Activated CD8-positive, alpha-beta memory T cell treated with anti-CD3 and anti-CD28 coated beads, Interleukin-2, amount 50 U/mL, for 48 hours (primary cell): ENCODE data around the gene CHCHD6.

Experiments
- DNase-seq: peaks from one replicate; pipeline ENCODE4 v3.0.0-alpha.2; 2020

The CHCHD6 gene

DNA sequence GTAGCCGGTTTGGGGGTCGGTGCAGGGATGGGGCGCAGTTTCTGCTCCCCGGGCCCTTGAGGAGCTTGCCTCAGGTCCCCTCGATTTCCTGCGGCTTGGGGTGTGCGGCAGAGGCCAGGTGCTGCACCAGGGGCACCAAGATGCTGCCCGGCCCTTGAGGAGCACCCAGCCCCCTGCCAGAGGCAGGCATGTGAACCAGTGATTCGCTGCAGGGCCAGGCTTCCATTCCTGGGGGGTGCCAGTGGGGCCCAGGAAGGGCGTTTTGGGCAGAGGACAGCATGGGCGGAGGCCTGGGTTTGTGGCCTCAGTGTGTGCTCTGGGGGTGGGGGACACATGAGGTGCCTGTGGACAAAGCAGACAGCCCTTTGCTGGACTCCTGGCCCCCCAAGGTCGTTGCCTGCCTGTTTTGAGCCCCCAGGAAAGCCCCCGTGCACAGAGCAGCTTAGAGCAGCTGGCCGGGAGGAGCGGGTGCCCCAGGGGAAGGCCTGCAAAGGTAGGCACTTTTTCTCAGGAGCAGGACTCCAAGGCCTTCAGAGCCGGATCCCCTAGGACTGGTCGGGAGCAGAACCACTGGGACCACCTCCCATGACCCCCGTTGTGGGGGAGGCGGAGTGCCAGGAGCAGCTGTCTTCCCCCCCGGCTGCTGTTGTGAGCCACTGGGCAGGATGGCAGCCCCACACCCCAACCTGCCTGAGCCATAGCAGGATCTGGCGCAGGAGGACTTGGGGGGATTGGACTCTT is 280.5 kb downstream of the CHCHD6 start:
- no peak for DNase-seq

DNA sequence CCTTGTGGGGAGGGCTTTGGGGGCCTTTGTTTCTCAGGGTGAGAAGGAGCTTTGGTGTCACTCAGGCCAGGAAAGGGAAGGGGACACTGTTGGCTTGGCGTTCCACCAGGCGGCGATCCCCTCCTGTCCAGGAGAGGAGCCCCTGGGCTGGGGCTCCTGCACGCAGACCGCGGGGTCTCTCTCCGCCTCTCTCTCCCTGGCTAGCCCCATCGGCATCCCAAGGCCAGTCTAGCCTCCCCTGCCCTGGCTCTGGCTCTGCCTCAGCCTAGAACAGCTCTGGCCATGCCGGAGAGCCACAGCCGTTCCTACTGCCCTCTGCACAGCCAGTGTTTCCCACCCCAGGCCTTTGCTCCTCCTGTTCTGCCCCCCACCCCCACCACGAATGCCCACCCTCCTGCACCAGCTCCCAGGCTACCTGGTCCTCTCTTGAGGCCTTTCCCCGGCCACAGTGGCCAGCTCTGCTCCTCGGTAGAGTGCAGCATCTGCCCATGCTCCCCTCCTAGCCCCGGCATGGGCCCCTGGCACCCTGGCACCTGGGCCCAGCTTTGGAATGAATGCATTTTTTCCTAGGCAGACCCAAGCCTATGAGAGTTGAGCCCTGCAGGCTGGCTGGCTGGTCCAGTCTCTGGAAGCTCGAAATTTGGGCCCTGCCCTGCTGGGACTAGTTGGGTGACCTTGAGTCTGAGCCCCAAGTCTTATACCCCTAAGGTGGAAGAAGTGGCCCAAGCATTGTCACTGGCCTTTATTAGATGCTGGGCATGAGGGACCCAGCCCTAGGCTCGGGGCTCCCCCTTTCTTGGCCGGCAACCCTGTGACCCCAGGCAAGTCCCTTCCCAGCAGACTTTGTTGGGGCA is 281.3 kb downstream of the CHCHD6 start:
- DNase-seq, result no peak

DNA sequence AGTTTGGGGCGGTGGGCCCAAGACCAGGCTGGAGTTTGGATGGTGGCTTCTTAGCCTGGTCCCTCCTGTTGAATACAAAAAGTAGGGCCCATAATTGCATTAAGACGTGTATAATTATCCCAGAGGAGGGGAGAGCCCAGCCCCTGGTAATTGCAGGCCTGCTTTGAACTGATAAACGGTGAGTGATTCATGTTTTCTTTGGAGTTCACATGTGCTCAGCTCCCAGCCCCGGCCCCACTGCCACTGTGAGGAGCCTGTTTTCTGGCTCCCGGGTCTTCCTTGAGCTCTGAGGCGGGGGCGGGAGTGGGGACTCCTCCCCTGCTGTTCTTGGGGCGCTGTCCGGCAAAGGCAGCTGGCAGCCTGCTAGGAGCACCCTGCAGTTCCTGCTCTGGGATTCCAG is 282.0 kb downstream of the CHCHD6 start:
- no peak for DNase-seq

DNA sequence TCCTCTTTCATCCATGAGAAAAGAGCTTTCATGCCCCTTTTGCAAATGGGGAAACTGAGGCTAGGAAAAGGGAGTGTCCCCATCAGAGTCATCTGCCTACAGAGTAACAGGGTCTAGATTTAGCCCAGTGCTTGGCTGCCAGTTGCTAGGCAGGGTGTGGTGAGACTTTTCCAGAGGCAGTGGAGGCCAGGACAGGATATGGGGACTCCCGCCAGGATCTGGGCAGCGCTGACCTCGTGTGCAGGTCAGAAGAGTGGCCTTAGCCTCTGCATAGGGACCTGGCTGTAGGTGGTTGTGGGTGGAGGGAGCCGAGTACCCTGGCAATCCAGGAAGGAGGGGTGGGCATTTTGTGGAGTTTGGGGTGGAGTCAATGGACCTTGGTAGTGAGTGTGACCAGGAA is 283.1 kb downstream of the CHCHD6 start:
- no peak for DNase-seq

DNA sequence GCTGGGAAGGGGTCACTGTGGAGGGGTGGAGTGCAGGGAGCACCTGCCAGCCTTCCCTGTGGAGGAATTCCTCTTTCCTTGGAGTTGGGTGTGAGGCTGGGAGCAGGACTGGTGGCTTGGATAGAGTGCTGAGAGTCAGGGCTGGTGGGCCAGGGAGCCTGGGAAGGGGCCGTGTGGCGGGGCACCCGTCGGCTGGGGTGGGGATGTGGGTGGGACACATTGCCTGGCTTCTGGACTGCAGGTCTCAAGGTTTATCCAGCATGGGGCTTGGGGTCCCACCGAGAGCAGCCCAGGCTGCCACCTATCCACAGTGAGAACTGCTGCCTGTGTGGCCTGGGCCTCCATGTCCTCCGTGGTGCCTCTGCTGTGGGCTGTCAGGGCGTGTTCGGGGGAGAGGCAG is 283.6 kb downstream of the CHCHD6 start:
- DNase-seq, result no peak

DNA sequence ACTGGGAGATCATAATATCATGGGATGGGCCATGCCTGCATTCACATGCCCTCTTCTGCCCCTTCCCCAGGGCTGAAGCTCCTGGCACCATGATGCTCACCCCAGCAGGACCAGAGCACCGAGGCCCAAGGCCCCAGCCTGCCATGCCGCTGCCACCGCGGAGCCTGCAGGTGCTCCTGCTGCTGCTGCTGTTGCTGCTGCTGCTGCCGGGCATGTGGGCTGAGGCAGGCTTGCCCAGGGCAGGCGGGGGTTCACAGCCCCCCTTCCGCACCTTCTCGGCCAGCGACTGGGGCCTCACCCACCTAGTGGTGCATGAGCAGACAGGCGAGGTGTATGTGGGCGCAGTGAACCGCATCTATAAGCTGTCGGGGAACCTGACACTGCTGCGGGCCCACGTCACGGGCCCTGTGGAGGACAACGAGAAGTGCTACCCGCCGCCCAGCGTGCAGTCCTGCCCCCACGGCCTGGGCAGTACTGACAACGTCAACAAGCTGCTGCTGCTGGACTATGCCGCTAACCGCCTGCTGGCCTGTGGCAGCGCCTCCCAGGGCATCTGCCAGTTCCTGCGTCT is 284.5 kb downstream of the CHCHD6 start:
- DNase-seq, result no peak

DNA sequence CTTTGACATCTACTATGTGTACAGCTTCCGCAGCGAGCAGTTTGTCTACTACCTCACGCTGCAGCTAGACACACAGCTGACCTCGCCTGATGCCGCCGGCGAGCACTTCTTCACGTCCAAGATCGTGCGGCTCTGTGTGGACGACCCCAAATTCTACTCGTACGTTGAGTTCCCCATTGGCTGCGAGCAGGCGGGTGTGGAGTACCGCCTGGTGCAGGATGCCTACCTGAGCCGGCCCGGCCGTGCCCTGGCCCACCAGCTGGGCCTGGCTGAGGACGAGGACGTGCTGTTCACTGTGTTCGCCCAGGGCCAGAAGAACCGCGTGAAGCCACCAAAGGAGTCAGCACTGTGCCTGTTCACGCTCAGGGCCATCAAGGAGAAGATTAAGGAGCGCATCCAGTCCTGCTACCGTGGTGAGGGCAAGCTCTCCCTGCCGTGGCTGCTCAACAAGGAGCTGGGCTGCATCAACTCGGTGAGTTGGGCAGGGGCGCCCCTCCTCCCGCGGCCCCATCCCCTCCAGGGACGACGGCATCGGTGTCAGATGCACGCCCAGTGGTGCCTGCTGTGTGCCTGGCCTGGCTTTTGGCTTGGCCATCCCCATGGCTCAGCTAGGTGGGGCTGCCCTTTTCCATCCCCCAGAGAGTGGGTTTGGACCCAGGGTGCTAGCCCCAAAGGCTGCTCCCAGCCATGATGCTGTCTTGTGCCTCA is 285.4 kb downstream of the CHCHD6 start:
- DNase-seq, result no peak

DNA sequence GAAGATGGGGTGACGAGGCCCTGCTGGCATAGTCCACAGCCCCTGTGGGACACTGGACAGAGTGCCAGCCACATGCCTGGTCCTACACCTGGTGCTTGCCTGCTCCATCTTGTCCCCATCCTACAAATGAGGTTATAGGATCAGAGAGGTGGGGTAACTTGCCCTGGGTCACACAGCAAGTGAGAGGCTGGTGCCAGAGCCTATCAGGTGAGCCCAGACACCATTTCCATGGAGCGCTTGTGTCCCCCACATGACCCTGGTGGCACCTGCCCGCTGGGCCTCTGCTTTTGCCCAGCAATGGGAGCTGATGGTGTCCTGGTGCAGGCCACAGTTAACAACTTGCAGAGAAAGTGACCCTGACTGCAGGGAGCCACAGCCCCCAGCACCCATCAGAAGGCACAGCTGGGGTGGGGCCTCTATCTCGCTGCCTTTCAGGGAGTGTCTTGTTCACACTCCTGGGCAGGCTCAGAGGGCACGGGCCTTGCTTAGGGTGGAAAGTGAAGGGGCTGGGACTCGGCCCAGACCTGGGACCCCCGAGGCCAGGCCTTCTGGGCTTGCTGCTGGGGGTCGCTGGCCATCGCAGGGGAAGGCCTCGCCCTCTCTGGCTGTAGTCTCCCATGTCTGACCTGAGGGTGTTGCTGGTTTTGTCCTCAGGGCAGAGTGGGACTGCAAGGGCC is 286.1 kb downstream of the CHCHD6 start:
- no peak for DNase-seq

DNA sequence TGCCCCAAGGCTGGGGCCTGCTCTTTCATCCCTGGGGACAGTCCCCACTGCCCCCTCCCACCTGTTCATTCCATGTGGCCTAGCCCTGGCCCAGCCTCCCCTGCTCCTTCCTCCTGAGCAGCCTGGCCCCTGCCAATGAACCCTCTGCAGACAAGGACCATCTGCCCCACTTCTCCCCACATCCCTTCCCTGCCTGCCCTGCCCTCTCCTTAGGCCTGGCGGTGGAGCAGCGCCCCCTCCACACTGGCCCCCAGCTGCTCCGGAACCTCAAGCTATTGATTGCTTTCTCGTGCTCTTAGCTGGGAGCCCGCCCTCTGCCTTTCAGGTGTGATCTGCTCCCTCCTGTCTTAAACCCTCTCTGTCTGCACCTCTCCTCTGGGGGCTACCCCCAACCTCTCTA is 286.9 kb downstream of the CHCHD6 start:
- no peak for DNase-seq

DNA sequence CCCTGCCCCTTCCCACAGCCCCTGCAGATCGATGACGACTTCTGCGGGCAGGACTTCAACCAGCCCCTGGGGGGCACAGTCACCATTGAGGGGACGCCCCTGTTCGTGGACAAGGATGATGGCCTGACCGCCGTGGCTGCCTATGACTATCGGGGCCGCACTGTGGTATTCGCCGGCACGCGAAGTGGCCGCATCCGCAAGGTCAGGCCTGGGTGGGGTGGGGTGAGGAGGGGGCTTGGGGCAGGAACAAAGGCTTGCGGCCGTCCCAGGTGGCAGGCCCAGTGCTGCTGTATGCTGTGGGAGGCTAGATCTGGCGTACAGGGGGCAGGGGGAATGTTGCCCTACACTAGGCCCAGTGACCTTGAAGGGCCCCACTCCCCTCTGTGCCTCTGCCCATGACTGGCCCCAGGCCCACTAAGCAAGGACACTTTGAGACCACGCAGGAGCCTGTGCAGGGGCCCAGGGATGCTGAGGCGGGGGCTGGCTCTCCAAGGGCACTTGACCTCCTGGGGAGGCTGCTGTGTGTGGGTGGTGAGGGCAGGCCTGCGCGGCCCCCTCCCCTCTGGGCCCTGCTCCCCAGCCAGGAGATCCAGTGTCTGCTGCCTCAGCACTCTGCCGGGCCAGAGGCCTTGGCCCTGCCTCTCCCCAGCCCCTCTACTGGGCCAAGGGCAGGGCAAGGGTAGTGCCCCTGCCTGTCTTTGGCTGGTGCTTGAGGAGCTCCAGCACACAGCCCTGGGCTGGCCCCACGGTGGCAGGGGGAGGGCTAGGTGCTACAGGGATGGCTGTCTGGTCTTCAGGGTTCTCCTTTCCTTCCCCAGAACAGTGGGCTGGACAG is 287.5 kb downstream of the CHCHD6 start:
- no peak for DNase-seq

DNA sequence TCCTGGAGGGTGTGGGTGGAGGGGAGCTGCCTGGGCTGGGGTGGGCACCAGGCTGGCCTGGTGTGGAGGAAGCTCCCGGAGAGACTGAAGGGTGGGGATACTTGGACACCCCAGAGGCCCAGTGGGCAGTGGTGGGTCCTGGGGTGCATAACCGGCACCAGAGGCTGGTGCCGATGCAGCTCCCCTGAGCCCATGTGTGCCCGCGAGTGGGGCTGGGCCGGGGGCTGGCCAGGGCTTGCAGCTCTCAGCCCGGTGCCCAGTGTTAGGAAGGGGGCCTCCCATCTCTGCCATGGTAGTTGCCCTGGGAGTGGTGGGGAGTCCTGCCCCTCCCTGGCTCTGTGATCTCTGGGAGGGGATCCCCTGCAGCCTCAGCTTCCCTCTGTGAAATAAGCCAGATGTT is 288.2 kb downstream of the CHCHD6 start:
- no peak for DNase-seq

DNA sequence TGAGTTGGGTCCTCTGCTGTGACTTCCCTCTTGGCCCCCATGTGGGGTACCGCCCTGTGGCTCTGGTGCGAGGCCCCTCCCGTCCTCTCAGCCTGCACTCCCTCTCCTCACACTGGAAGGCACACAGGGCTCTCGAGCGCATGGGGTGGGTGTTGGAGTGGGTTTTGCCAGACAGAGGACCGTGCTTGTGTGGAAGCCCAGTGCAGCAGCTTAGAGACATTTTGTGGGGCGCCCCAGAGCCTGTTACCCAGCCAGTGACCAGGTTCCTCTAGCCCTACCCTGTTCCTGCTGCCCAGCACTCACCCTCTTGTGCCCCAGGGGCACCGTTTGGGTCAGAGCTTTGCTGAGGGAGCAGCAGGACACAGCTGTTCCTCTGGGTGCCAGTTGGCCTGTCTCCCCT is 288.7 kb downstream of the CHCHD6 start:
- no peak for DNase-seq

DNA sequence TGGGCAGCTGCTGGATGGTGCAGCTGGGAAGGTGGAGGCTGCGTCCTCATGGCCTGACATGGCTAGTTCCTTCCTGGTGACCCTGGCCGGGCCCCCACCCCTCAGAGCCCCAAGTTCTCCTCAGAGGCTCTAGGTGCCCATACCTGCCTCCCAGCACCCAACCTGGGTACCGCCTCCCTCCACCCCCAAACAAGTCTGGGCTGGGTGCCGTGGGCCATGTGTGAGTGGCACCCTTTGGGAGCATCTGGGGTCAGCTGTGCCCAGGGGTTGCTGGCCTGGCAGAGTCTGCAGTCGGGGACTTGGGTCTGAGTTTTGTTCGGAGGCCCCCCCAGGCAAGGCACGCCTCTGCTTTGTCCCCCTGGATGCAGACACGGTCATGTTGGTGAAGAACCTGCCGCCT is 289.4 kb downstream of the CHCHD6 start:
- DNase-seq, result no peak

DNA sequence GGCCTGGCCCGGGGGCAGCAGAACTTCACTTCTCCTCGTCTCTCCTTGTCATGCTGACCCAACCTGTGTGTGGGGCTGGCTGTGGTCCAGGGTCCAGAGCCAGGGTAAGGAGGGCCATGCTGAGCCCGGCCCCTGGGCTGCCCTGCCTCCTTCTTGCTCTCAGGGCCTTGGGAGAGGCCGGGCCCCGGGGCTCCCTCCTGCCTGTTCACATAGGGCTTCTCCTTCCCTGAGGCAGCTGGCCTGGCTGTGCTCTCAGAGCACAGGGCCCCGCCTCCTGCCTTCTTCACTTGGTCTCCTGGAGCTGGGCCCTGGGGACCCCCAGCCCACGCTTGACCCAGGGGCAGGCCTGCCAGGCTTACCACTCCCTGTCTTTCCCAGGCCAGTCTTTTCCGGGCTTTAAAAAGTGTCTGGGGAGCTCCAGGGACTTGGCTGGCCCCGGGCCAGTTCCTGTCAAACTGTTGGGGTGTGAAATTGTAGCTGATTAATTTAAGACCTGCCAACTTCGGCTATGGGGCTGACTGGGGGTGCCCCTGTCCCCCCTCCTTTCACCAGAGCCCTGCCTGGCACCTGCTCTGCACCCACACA is 290.7 kb downstream of the CHCHD6 start:
- no peak for DNase-seq

DNA sequence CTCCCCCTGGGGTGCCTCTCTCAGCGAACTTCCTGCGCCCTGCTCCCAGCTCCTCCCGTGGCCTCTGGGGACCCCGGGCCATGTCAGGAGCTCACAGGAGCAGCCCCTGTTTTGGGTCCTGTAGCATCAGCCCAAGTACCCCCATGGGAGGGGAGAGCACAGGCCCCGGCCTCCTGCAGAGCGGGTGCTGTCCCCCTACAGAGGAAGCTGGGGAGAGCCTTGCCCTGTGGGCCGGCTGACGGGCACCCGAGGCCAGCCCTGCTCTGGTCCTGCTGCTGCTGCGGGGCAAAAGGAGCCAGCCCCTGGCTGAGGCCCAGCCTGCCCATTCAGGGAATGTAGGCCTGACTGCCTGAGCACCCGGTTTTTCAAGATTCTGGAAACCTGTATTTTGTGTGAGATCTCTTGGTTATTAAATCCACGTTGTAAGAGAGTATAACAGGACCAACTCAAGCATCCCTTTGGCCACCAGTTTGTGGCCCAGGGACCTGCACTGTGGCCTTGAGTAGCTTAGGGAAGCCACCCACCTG is 291.3 kb downstream of the CHCHD6 start:
- DNase-seq, result no peak

DNA sequence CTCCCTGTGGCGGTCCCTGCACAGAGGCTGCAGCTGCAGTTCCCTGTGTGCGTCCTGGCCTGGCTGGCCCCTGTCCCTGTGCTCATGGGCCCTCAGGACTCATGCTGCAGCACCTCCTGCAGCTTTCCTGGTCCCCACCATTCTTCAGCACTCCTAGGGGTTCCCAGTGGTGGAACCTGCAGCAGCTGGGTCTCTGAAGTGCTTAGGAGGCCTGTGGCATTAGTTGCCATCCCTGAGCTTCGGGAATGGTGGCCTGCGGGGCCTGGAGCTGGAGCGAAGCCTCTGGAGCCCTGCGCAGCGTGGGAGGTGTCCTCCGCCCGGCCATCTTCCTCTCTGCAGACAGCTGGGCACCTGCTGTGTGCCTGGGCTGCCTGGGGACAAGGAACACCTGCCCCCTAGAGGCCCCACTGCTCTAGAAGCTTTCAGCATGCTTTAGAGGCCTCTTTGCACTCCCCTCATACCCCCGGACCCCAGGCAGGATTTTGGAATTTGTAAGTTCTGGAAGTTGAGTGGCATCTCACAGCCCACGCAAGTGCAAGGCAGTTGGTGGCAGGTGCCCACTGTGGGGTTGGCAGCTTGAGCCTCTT is 292.0 kb downstream of the CHCHD6 start:
- DNase-seq, result no peak

DNA sequence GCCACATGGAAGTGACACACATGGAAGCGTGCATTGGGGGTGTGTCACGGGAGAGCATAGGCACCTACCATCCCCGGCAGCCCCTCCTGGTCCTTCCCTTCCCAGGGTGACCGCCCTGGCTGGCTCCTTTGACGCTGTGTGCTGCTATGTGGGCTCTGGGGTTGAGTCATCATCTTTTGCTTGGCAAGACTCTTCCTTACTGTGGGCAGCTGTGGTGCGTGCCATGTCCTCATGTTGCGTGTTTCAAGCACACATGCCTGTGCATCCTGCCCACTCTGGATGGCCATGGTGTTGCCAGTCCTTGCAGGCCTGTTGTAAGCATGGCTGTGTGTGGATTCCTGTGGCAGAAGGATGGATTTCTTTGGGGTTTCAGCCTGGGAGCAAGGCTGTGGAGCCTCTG is 292.9 kb downstream of the CHCHD6 start:
- DNase-seq, result no peak

DNA sequence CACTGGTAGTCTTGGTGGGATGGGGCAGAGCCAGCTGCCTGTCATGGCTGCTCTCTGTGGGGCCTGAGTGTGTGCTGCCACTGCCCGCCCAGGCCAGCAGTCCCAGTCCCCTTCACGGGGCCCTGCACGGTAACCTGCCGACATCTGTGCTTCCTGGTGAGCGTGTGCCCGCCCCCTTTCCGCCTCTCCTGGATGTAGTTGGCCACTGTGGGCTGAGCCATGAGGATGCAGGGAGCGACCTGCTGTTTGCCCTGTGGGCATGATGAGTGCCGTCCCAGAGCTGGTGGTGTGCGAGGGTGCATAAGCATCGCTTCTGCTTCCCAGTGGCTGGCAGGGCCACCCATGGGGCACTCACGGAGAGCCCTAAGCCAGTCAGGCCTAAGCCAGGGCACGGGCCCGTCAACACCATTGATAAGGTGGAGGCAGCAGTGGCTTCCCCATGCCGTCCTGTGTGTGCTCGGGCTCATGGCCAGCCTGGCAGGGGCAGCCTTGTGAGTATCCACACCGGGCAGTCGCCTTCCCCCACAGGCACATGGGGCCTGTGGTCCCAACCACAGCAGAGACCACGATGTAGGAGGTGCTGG is 293.5 kb downstream of the CHCHD6 start:
- DNase-seq, result no peak

DNA sequence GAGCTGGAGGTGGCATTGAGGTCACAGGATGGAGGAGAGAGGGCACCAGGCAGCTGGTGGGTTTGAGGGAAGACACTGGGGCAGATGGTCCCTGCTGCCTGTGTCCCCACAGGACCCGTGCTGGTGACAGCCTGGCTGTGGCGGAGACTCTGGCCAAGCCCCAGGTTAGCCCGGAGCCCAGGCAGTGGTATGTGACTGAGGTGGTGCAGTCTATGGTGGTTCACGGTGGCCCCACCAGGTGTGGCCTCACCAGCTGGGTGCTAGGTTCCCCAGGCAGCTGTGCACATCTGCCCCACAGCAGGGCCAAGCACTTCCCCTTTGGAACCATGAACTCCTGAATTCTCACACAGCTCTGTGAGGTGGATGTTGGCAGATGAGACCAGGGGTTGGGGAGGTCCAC is 294.3 kb downstream of the CHCHD6 start:
- no peak for DNase-seq

DNA sequence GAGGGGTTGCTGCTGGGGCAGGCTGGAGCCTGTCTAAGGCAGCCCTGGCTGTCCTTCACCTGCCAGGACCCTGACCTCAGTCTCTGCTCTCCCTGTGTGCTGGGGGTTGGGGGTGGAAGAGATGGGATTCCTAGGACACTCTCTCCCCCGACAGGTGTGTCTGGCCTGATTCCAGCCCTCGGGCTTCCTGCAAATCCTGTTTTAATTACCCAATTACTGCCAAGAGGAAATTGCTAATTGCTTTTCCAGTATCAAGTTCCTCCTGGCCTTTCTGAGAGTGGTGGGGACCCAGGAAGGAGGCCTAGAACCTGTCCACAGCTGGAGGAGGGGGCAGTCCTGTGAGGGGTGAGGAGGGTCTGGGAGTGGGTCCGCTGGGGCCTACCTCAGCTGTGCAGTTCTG is 294.7 kb downstream of the CHCHD6 start:
- no peak for DNase-seq

DNA sequence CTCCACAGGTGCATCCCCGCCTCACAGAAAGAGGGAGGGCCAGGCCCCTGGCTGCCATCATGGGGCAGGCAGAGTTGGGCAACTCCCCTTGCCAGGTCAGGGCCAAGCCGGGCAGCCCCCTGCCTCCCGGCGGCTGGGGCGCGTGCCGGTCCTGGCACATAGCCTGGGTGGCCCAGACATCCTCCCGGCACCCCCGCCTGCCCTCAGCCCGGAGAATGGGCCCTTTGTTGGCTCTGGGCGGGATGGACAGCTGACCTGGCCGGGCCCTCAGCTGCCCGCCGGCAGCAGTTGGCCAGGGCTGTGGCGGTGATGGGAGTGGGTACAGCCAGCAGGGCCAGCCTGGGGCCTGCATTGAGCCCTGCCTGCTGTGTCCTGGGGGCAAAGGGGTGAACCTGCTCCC is 295.3 kb downstream of the CHCHD6 start:
- DNase-seq, result no peak
